ENCODE results near the gene PSAP.
A peak's percentile ranks its signal among the peaks of the same experiment; 100 is the strongest.

PSAP gene

DNA sequence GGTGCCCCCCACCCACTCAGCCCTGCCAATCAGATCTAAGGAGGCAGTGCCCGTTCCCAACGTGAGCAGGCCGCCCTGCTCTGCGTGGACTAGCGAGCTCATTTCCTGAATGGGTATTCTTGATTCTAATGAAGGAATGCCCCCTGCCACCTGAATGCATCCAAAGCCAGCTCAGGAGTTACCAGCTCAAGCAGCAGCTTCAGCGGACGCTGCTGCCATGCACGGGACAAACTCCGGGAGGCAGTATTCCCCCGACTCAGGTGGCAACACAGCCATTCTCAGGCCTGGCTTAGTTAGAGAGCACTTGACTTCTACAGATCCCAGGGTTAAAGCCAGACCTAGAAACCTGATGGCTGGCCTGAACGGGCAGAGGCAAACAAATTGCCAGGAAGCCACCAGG, 25.8 kb downstream of the PSAP start:
- DNase-seq (ENCODE audit: low read depth): no peak

DNA sequence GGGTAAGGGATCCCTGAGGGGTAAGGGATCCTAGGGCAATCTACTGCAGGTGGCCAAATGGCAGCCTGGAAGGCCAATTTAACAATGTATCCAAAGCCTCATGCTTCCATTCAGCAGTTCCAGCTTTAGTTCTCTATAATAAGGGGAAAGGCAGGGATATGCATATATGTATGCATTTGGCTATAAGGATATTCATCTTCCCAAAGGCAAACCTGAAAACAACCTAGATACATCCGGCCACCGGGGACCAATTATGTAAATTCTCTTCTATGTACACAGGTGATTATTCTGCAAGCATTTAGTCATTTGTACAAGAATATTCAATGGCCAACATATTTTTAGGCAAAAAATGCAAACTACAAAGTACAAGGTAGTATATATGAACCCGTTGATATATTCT, 26.7 kb downstream of the PSAP start:
- no peak for DNase-seq (ENCODE audit: low read depth)

DNA sequence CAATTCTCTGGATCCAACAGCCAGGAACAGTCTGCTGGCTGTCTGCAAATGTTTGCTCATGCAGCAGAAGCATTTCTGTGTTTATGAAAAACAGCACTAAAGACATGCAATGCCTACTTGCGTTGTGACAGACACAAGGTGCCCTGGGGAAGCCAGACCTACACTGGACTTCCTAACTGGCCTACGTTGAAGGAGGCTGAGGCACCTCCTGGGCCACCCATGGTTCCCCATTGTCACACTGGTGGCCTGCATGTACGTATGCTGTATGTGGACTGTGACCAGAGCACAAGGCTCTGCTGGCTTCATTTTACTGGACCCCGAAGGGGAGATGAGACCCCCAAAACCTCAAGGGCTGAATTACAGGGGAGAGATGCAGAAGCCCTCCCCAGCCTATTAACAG, 27.7 kb downstream of the PSAP start:
- no peak for DNase-seq (ENCODE audit: low read depth)

DNA sequence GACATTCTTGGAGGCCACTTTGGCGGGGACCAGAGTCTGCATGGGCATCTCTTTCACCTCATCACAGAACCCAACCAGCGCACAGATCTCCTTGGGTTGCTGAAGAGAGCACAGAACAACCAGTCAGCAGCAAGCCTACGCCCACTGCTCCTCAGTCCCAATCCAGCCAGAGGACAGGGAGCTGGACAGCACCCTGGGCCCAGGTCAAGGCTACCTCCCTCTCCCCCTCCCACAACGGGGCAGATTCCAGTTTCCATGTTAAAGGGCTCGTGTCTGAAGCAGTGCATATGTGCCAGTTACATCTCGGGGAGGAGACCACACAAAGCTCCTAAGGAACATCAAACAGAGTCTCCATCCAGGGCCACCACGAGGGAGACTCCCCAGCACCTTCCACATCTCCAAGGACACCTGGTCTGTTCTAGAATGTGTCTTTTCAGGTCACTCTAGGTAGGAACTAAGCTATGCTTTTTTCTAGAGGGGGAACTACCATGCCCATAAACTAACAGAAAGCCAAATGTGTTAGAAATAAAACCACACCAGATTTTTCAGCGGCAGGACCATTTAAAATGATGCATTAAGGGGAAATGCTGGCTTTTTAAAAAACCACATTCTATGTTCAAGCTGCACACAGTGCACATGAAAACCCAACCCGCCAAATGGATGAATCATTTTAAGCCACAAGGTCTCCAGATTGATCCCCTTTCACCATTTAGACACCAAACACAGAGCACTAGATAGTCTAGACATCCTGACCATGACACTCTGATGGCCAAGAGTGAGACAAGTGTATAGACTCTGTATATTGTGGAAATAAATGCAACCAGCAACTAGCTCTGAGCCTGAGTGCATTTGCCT, 28.9 kb downstream of the PSAP start:
- DNase-seq (ENCODE audit: low read depth): no peak

DNA sequence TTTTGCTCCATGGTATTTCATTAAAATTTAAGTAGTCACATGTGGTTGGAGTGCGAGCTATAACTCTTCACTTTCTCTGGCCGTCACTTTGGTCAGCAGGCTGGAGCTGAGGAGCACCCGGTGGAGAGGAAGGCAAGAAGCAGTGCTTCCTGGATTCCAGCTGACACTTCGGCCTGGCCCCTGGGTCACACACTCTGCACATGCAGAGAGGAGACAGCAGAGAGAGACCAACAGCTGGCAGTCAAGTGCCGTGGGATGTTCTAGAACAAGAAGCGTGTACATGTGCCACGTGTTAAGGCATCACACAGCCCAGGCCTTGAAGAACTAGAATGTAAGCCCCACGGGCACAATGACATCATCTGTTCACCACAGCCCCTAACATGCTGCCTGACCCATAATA, 30.1 kb downstream of the PSAP start:
- no peak for DNase-seq (ENCODE audit: low read depth)

DNA sequence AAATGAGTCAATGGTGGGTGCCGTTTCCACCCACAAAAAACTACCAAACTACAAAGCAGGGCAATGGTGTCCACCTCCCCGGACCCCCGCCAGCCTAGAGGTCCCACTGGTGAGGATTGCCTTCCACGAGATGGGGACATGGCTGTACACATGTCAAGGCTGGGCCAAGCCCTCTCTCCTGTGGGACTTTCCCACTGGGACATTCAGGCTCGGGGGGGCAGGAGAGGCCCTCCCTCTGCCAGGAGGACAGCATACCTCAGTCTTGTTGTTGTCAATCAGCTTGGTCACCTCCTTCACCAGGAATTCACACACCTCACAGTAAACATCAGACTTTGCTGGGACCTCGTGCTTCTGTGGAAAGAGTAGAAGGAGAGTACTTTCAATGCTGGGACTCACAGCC, 31.1 kb downstream of the PSAP start:
- no peak for DNase-seq (ENCODE audit: low read depth)

DNA sequence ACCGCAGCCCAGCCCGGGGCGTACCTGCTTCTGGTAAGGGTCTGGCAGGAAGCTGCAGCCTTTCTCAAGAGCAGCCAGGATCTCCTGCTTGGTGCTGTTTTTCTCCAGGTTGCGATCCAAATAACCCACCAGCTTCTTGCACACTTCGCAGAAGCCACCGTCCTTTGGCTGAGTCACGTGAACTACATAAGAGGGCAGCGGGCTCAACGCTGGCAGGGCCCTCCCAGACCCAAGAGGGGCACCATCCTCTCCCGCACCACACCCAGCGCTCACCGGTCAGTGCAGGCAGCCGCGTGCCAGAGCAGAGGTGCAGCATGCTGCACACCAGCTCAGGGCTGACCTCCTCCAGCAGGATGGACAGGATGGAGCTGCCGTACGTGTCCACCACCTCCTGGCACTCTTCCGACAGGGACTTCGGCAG, 31.6 kb downstream of the PSAP start:
- DNase-seq (ENCODE audit: low read depth): no peak

DNA sequence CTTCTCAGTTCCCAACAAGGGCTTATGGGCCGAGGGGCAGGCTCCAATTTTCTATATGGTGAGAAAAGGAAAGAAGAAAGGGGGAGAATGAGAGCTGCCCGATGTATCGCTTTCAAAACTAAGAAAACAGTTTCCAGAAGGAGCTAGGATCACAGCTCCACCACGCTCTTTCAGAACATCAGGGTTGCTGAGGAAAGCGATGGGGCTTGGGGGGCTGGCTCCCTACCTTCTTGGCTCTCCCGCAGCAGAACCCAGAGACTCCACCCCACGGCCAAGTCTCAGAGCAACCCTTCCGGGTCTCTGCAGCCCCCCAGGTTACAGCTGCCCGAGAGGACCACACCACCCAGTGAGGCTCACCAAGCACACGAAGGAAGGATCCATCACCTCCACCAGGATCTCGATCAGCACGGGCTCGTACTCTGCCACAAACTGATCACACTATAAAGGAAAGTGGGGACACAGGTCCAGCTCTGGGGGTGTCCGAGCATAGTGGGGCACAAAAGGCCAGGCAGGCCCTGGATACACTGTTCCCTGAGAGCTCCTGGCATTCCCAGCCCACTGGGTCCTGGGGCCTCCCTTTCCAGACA, 32.3 kb downstream of the PSAP start:
- no peak for DNase-seq (ENCODE audit: low read depth)

DNA sequence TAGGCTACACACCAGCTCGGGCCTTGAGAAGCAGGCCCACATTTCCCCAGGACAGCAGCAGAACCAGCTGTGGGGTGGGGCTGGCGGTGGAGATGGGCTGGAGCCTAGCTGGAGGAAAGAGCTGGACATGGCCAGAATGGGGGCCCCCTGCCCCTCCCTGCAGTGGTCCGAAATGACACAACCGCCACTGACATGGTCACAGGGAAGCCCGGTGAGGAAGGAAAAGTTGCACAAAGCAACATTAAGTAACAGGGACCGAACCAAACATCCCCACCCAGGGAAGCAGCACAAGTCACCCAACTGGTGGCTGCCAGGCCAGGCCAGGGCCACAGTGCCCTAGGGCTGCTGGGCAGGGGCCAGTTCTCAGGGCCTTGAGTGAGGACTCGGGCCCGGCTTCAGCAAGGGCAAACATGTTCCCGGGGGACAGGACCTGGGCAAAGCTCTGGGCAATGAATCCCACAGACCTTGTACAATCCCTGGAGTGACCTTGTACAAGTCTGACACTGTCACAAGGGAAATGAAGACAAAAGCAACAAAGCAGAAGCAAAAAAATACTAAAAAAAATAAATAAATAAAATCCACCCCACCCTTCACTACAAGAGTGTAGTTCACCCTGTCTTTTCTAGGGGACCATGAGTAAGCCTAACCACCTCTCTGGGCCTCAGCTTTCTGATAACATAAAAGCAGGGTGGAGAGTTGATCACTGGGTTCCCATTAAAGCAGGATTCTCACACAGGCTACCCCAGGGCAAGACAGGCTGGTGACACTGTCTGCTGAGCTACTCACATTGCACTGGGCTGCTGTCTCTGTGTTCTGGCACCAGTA, 33.0 kb downstream of the PSAP start:
- DNase-seq (ENCODE audit: low read depth): no peak

DNA sequence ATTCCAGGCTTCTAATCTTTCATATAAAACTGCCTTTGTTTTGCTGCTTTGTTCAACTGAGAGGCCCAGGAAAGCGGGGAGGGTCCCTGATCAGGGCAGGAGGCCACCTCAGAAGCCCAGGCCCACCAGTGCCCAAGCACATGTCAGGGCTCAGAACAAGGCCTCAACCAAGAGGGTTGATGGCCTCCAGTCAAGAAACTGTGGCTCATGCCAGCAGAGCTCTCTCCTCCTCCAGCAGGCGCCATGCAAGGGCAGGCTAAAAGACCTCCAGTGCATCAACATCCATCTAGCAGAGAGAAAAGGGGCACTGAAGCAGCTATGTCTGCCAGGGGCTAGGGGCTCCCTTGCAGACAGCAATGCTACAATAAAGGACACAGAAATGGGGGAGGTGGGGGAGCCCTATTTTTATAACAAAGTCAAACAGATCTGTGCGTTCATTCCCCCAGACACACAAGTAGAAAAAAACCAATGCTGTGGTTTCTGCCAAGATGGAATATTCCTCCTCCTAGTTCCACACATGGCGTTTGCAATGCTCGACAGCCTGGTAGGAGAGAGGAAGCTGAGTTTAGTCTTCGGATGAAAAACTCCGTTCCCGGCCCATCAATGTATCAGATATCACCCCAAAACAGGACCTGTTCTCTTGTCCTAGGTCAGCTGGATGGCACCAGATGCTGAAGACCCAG, 34.0 kb downstream of the PSAP start:
- no peak for DNase-seq (ENCODE audit: low read depth)

DNA sequence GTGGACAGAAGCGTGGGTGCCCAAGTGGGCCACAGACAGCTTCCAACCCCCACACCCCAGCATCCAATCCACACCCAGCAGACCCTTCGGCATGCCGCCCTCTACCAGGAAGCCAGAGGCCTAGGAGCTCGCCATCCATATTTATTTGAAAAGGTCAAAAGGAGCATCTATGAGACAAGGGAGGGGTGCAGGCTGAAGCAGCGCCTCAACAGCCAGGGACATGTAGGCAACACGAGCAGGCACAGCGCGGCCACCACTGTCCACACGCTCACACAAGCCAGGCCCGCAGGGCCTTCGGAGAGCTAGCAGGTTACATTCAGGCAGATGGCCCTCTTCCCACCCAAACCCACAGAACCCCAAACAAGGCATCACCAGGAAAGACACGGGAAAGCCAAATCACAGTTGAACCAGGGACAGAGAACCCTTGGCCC, 34.6 kb downstream of the PSAP start:
- DNase-seq (ENCODE audit: low read depth): no peak

DNA sequence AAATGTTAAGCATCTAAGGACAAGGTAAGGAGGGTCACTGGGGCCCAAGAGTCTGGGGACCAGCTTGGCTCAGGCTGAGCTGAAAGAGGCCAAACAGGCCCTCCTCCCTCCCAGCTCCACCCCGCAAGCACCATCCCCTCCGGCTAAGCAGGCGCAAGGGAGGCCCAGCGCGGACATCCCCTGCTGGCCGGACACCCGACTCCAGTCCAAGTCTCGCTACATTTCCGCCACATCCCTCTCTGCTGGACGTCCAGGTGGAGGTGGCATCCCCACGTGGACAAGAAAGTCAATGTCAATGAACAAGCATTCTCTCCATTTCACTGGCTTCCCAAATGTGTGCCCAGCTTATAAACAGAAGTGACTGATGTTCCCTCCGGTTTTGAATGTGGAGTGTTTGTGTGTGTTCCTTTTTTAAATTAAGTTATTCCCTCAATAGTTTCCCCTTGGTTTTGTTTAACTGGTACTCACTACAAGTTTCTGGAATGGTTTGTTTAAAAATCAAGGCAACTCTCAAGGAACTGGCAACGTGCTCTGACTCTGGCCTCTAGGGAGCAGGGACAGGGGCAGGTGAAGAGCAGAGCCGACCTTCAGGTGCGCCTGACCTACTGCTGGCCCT, 35.4 kb downstream of the PSAP start:
- no peak for DNase-seq (ENCODE audit: low read depth)

DNA sequence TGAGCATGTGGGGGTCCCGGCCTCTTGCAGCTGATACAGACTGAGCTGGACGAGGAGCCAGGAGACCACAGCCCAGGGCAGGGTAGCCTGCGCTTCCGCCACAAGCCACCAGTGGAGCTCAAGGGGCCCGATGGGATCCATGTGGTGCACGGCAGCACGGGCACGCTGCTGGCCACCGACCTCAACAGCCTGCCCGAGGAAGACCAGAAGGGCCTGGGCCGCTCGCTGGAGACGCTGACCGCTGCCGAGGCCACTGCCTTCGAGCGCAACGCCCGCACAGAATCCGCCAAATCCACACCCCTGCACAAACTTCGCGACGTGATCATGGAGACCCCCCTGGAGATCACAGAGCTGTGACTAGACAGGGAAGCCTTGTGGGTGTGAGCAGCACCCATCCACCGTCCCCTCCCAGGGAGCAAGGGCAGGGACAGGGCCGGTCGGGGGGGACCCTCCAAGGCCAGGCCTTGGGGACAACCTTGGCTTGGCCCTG, 36.1 kb downstream of the PSAP start:
- DNase-seq (ENCODE audit: low read depth): no peak

DNA sequence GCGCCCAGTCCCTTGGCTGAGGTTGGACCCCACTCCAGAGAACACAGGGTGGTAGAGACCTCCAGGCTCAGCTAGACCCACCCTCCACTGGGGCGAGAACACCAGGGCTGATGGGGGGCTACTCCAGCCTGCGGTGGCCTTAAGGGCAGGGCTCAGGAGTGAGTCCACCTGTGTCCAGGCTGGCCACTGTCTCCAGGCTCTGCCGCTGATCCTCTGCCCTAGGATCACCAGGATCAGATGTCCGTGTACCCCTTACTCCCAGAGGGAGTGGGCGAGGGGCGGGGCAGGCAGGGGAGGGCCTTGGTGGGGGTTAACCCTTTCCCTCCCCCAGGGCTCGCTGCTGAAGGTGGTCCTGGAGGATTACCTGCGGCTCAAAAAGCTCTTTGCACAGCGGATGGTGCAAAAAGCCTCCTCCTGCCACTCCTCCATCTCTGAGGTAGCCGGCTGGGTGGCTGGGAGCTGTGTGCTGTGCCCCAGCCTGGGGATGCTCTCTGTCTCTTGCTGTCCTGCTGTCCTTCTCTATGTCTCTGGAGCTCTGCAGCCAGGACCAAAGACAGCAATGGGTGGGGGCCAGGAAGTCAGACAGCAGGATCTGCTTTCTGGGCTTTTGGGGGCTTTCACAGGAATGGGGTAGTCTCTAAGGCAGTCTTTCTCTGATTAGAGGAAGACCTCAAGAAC, 38.0 kb downstream of the PSAP start:
- DNase-seq (ENCODE audit: low read depth): no peak

DNA sequence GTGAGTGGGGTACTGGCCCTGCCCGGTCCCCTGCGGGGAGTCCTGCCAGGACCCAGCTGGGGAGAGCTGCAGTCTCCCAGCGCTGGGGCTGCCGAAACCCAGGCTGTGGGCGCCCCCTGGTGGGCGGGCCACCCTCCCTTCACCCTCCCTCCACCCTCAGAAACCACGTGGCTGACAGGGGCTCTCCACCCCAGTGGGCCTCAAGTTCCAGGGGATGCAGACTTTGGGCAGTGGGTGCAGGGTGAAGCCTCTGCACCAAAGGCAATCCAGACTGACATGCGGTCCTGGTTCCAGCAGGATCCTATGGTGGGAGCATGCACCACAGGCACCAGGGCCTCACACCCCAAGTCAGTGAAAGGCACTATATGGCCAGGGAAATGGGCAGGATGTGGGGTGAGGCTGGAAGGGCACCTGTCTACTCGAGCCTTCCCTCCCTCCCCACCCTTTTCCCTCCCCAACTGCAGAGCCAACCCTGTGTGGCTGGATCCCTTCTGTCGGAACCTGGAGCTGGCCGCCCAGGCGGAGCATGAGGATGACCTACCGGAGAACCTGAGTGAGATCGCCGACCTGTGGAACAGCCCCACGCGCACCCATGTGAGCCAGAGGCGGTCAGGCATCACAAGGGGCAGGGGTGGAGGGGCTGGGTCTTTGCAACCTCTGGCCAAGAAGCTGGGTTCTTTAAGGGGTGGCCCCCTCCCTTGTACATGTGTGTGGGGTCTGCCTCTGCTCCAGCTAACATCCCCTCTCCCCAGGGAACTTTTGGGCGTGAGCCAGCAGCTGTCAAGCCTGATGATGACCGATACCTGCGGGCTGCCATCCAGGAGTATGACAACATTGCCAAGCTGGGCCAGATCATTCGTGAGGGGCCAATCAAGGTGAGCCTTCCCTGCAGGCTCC, 38.8 kb downstream of the PSAP start:
- DNase-seq (ENCODE audit: low read depth): peak; percentile 64

DNA sequence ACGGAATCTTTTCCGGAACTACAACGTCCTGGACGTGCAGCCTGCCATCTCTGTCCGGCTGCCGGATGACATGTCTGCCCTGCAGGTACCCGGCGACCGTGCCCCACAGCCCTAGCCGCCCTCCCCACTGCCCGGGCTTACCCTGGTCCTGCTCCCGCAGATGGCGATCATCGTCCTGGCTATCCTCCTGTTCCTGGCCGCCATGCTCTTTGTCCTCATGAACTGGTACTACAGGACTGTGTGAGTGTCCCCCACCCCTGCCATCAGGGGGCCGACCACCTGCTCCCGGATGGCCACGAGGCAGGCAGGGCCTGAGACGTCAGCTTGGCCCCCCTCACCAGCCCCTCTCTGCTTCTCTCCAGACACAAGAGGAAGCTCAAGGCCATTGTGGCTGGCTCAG, 39.7 kb downstream of the PSAP start:
- no peak for DNase-seq (ENCODE audit: low read depth)

DNA sequence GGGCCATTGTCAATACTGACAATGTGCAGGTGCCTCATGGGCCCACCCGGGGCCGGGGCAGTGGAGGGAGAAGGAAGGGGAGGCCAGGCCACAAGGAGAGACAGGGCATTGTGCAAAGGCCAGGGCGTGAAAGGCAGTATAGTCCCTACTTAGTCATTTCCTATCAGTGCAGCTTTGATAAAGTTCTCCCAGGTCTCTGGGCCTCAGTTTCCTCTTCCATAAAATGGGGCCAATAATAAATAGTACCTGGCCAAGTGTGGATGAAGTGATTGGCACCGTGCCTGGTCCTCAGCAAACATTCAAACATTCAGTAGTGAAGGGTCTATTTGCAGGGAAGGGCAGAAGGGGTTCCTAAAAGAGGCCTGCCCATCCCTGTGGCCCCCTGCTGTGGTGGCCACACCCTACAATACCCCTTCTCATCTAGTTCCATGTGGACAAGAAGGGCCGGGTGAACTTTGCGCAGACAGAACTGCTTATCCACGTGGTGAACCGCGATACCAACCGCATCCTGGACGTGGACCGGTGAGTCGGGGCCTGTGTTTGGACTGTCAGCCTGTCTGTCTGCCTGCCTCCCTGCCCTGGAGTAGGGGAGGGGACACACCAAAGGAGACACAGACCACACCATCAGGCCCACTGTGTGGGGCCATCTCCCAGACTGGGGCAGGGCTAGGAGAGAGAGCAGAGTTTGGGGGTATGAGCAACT, 40.9 kb downstream of the PSAP start:
- DNase-seq (ENCODE audit: low read depth): no peak

DNA sequence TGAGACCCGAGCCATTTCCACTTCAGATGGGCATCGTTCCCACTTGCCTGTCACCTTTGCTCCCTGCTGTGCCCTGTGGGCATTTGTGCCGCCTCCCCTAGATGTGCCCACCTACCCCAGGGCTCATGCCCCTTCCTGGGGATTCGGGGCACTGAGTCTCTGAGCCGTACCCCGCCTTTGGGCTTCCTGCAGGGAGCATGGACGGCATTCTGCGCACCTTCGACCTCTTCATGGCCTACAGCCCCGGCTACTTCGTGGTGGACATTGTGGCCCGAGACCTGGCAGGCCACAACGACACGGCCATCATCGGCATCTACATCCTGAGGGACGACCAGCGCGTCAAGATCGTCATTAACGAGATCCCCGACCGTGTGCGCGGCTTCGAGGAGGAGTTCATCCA, 41.4 kb downstream of the PSAP start:
- DNase-seq (ENCODE audit: low read depth): no peak
